Cardiac muscle cell (in vitro differentiated cells and primary cell): Measurements from ENCODE around the gene ZFAND6. TPM values are rescaled to one million over a fixed set of nuclear protein-coding genes. Genes with fewer than 3 reads are reported as not detected.
"Not testable (repeated sequence)": the region's sequence is repeated elsewhere in the genome, so short reads cannot be mapped to it uniquely, and the experiment has no call there.

Experiments
- DNase-seq, 2 donors: peaks; one replicate each; pipeline versions ENCODE4 v3.0.0 to v3.0.0-alpha.2; 2010 to 2017; ENCODE audit warnings: low read depth in 1 of 2, low spot score in 1 of 2
- H3K27ac ChIP-seq: fragments of 200-600 bp; sonication (generic); 2 replicates; pipeline ENCODE4 v1.5.1; 2016
- H3K27me3 ChIP-seq: fragments of 200-600 bp; sonication (generic); 2 replicates; pipeline ENCODE4 v1.6.0; 2016; ENCODE audit warnings: control low read depth
- H3K36me3 ChIP-seq: fragments of 200-600 bp; sonication (generic); 2 replicates; pipeline ENCODE4 v1.5.1; 2016; ENCODE audit warnings: control low read depth
- H3K4me1 ChIP-seq: fragments of 200-600 bp; sonication (generic); 2 replicates; pipeline ENCODE4 v1.8.1; 2017; ENCODE audit warnings: low read depth, mild to moderate bottlenecking, mixed run types
- H3K4me3 ChIP-seq: fragments of 200-600 bp; sonication (generic); 2 replicates; pipeline ENCODE4 v1.5.1; 2016; ENCODE audit warnings: mild to moderate bottlenecking
- H3K9me3 ChIP-seq: fragments of 200-600 bp; sonication (generic); 2 replicates; pipeline ENCODE4 v1.5.1; 2017; ENCODE audit warnings: low read depth, mild to moderate bottlenecking, control low read depth
- CTCF ChIP-seq: IDR thresholded peaks from 2 replicates; pipeline ENCODE4 v1.5.1; 2012; ENCODE audit warnings: low read depth, mild to moderate bottlenecking, low read length
- polyA plus RNA-seq: library from polyadenylated mRNA; unstranded; fragments of >200 nt; fragmentation: Nextera tagmentation; extraction: Ambion mirVana; gene quantifications from 2 replicates; pipeline ENCODE4 v1.2.1, GENCODE V29; 2016
- total RNA-seq: library from RNA; depleted of rRNA; stranded (reverse); fragments of >200 nt; gene quantifications from 2 replicates; pipeline ENCODE4 v1.2.3, GENCODE V29; 2016

ZFAND6 gene
- total RNA-seq (192 and 195 TPM in 2 replicates), polyA plus RNA-seq (215 and 253 TPM in 2 replicates)

GRCh38 chr15:80058851-80059785, at the start of gene ZFAND6:
ZFAND6 (plus strand) TSS chr15:80059676; CDS start chr15:80120345, 60,669 bp downstream.
- H3K9me3 ChIP-seq = no peaks in the 10 kb centered on the region
- TF ChIP-seq CTCF = no peak

GRCh38 chr15:80010131-80010673, 49.3 kb upstream of the ZFAND6 start:
- no peaks in the 10 kb centered on the region for H3K36me3 ChIP-seq
- no peak for TF ChIP-seq CTCF
- no peak overlapping the region for H3K27ac ChIP-seq
- H3K4me1 ChIP-seq = no peaks in the 10 kb centered on the region
- peak in 1 of 2 donors; percentile 10 for DNase-seq
- H3K9me3 ChIP-seq = no peaks in the 10 kb centered on the region
- no peak overlapping the region for H3K4me3 ChIP-seq
- H3K27me3 ChIP-seq = no peaks in the 10 kb centered on the region

More at GRCh38 chr15:80058851-80059785, at the start of gene ZFAND6:
- Histone ChIP-seq H3K4me3 (peak within 1 kb of the TSS; percentile 94), H3K27ac (peak within 1 kb of the TSS; percentile 96), H3K36me3 (no peaks in the 10 kb centered on the region), H3K4me1 (peaks cover 14% of the 10 kb centered on the region), H3K27me3 (peaks cover 18% of the 10 kb centered on the region)
- DNase-seq = peak; percentile 95 to 98

- not testable (repeated sequence) for H3K36me3 ChIP-seq, H3K9me3 ChIP-seq, H3K4me1 ChIP-seq, H3K27ac ChIP-seq, H3K27me3 ChIP-seq, H3K4me3 ChIP-seq
- DNase-seq = peak in 1 of 2 donors; percentile 76
Observed at GRCh38 chr15:80011041-80011523, 48.4 kb upstream of the ZFAND6 start.

GRCh38 chr15:80011596-80011995, 47.9 kb upstream of the ZFAND6 start:
- no peaks in the 10 kb centered on the region for H3K27me3 ChIP-seq
- H3K9me3 ChIP-seq = no peaks in the 10 kb centered on the region
- H3K27ac ChIP-seq = no peak overlapping the region
- no peak overlapping the region for H3K4me3 ChIP-seq
- H3K36me3 ChIP-seq = no peaks in the 10 kb centered on the region
- no peak for DNase-seq
- H3K4me1 ChIP-seq = no peaks in the 10 kb centered on the region
- TF ChIP-seq CTCF = no peak

GRCh38 chr15:80012060-80012726, 47.3 kb upstream of the ZFAND6 start:
- no peak for DNase-seq
- Histone ChIP-seq H3K4me3 (no peak overlapping the region), H3K27me3 (no peaks in the 10 kb centered on the region), H3K9me3 (no peaks in the 10 kb centered on the region), H3K36me3 (no peaks in the 10 kb centered on the region), H3K27ac (no peak overlapping the region), H3K4me1 (no peaks in the 10 kb centered on the region)
- no peak for TF ChIP-seq CTCF

GRCh38 chr15:80014186-80014585, 45.3 kb upstream of the ZFAND6 start:
- H3K27ac ChIP-seq, H3K9me3 ChIP-seq, H3K4me1 ChIP-seq, DNase-seq, H3K4me3 ChIP-seq, H3K36me3 ChIP-seq, H3K27me3 ChIP-seq: not testable (repeated sequence)
